Prostate gland (tissue), 2 donors: ENCODE measurements around the gene BBS10.

Experiments used
- POLR2A ChIP-seq: fragments of 450-650 bp; IDR thresholded peaks from one replicate; pipeline ENCODE4 v1.6.1; 2016; ENCODE audit warnings: antibody characterized with exemption, mild to moderate bottlenecking
- POLR2AphosphoS5 ChIP-seq: sonication (generic); formaldehyde crosslinking; IDR thresholded peaks from one replicate; pipeline ENCODE4 v1.6.1; 2017; ENCODE audit warnings: antibody characterized with exemption
- TF ChIP-seq, protein P1 (sequence below), 4 experiments: fragments of 200-600 bp in 2 of 4; fragments of 450-650 bp in 2 of 4; sonication (generic) in 2 of 4; IDR thresholded peaks; 1 replicate in 3 of 4; 2 replicates in 1 of 4; pipeline ENCODE4 v1.5.1; 2016 to 2019; ENCODE audit warnings: antibody characterized with exemption in 4 of 4, mild to moderate bottlenecking in 2 of 4, moderate library complexity in 2 of 4

DNA sequence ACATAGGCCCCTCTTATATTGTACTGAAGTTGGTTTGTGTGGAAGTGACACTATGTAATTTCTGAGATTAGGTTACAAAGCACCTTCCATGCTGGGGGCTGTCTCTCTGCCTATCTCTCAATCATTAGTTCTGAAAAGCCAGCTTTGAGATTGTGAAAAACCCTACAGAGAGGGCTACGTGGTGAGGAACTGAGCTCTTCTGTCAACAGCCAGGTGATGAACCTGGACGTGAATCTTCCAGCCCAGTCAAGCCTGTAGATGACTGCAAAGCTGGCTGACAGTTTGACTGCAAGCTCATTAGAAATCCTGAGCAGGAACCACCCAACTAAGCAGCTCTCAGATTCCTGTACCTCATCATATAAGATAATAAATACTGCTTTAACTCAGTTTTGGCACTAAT lies 36.3 kb upstream of the BBS10 start:
- TF ChIP-seq, protein P1, sequence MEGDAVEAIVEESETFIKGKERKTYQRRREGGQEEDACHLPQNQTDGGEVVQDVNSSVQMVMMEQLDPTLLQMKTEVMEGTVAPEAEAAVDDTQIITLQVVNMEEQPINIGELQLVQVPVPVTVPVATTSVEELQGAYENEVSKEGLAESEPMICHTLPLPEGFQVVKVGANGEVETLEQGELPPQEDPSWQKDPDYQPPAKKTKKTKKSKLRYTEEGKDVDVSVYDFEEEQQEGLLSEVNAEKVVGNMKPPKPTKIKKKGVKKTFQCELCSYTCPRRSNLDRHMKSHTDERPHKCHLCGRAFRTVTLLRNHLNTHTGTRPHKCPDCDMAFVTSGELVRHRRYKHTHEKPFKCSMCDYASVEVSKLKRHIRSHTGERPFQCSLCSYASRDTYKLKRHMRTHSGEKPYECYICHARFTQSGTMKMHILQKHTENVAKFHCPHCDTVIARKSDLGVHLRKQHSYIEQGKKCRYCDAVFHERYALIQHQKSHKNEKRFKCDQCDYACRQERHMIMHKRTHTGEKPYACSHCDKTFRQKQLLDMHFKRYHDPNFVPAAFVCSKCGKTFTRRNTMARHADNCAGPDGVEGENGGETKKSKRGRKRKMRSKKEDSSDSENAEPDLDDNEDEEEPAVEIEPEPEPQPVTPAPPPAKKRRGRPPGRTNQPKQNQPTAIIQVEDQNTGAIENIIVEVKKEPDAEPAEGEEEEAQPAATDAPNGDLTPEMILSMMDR (IDR thresholded peaks at IDR 0.05) = no peak
- no peak for TF ChIP-seq POLR2A
- TF ChIP-seq POLR2AphosphoS5 = no peak
